ENCODE data around the gene MGAT4D. TPM values are rescaled to one million over a fixed set of nuclear protein-coding genes. Genes with fewer than 3 reads are reported as not detected.
"Not testable (repeated sequence)": the region's sequence is repeated elsewhere in the genome, so short reads cannot be mapped to it uniquely, and the experiment has no call there.

MGAT4D gene
- total RNA-seq, 1 donor from 2014 or later = 2.2 TPM

GRCh38 chr4:140439644-140440142 is 58.4 kb downstream of the MGAT4D start:
- DNase-seq (ENCODE audit: low spot score) = no peak

GRCh38 chr4:140427919-140428471 is 70.1 kb downstream of the MGAT4D start:
- DNase-seq (ENCODE audit: low spot score) = no peak

DNA sequence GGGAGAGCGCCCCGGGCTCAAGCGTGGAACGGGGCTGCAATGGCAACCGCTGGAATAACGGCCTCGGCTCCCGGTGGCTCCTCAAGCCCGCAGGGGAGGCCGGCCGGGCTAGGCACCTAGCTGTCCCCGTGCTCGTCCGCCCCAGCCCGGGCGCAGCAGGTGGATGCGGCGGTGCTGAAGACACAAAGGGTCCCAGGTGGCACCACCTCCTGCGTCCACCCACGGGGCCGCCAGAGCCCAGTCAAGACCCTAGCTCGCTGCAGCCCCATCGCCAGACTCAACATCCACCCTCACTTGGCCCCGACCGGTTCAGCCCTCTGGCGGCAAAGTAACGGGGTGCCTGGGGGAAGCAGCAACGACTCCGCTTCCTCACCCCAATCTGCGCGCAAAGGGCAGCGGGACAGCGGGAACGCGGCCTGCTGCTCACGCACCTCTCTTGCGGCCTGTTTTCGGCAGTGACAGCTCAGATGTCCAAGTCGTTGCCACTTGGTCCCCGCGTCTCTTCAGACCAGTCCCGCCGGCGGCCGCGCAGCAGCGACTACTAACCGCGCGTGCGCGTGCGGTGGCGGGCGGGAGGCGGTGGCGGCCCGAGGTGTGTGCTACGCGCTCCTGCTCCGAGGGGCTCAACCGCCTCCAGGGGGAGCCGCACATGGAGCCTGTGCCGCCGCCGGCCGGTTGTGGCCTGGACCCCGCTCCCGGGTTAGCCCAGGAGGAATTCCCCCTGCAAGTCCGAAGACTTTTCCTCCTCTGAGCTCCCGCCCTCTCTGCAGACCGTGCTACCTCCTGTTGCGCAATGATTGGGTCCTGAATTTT is 70.8 kb downstream of the MGAT4D start, which contains the start of gene CLGN:
CLGN (minus strand) TSS at position 543 of the 813 bp plus-strand sequence. CDS start 14,570 bp downstream, outside the sequence.
- peak; percentile 68 for DNase-seq (ENCODE audit: low spot score)

DNA sequence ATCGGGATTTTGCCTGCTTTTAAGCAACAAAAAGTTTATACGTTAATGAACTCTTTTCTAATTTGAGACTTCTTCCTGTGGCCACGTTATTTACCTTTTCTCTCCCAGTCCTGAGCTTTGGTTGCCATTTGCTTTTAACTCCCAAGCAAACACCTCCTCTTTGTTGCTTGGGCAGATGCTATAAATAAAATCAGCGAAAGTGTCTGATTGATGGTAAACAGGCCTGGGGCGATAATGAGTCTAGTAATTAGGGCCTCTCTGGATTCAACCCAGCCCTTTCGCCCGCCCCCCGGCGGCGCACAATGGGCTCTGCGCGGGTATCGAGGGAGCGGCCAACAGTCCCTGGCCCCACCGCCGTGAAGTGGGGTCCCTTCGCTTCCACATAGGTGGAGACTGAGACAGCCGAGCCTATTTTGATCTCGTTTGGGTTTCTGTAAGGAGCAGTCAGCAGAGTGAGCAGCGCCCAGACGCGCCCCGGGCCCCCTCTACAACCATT is 71.4 kb downstream of the MGAT4D start:
- DNase-seq (ENCODE audit: low spot score) = no peak

GRCh38 chr4:140423106-140423505 is 75.0 kb downstream of the MGAT4D start:
- no peak for DNase-seq (ENCODE audit: low spot score)

DNA sequence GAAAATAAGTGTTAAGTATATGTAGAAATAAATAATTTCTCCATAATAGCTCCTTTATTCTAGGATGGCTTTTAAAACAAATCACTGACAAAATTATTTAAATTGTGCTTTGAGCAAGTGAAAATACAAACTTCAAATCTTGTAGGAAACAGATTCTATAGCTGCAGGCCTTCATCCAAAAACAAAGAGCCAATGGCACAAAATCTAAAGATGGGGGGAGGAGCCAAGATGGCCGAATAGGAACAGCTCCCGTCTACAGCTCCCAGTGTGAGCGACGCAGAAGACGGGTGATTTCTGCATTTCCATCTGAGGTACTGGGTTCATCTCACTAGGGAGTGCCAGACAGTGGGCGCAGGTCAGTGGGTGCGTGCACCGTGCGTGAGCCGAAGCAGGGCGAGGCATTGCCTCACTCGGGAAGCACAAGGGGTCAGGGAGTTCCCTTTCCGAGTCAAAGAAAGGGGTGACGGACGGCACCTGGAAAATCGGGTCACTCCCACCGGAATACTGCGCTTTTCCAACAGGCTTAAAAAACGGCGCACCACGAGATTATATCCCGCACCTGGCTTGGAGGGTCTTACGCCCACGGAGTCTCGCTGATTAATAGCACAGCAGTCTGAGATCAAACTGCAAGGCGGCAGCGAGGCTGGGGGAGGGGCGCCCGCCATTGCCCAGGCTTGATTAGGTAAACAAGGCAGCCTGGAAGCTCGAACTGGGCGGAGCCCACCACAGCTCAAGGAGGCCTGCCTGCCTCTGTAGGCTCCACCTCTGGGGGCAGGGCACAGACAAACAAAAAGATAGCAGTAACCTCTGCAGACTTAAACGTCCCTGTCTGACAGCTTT is 84.7 kb downstream of the MGAT4D start:
- DNase-seq (ENCODE audit: low spot score) = not testable (repeated sequence)

DNA sequence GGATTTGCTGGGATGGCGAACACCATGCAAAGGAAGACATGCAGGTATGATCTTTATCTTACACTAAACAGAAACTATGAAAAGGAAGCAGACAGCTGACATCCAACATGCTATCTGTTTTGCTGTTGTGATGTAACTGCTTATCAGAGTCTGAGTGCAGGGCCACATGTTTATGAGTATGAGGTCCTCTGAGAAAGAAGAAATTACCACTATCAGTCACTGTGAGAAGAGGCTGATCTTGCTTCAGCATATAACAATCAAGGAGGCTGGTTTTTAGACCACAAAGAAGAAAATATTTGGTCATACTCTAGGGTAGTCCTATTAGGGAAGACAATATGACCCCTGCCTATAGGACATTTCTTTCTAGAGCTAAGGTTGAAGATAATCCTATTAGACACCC is 89.1 kb downstream of the MGAT4D start:
- no peak for DNase-seq (ENCODE audit: low spot score)

GRCh38 chr4:140406292-140406691 is 91.8 kb downstream of the MGAT4D start:
- DNase-seq (ENCODE audit: low spot score) = no peak

GRCh38 chr4:140400111-140400510 is 98.0 kb downstream of the MGAT4D start:
- no peak for DNase-seq (ENCODE audit: low spot score)

DNA sequence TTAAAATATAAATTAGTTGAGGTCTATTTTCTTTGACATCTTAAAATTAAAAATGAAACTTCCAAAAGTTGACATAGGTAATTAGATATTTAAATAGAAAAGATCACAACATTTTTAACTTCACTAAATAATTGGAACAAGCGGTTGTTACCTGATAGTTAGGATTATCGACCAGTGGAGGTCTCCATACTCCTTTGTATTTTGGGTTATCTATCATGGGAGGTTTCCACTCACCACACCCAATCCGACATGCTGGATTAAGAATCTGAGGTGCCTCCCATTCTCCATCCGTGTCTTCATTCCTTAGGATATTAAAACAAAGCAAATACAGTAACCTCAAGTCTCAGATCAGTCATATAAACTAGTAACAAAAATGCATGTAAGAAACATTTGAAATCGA is 102.4 kb downstream of the MGAT4D start:
- no peak for DNase-seq (ENCODE audit: low spot score)

Other genes with a start within 250 kb of the MGAT4D start
- 68.9 TPM for gene SCOC, start 124.6 kb downstream of the MGAT4D start, total RNA-seq (ENCODE audit: insufficient read depth, low replicate concordance)
- gene CLGN, start 70.6 kb downstream of the MGAT4D start, total RNA-seq (ENCODE audit: insufficient read depth, low replicate concordance) = 3.6 TPM
- gene ELMOD2, start 25.9 kb upstream of the MGAT4D start, total RNA-seq (ENCODE audit: insufficient read depth, low replicate concordance) = 53.4 TPM
- 1.2 TPM for gene UCP1, start 70.7 kb upstream of the MGAT4D start, total RNA-seq (ENCODE audit: insufficient read depth, low replicate concordance)

All from umbilical cord (tissue), 2 donors.